Epithelial cell of alveolus of lung (primary cell): ENCODE measurements around the gene FBXL20. TPM values are rescaled to one million over a fixed set of nuclear protein-coding genes. Genes with fewer than 3 reads are reported as not detected.

Experiments
- total RNA-seq: library from RNA; depleted of rRNA; stranded (reverse); fragments of >200 nt; gene quantifications from 2 replicates; pipeline ENCODE4 v1.2.1, GENCODE V29; 2015

FBXL20 gene, protein sequence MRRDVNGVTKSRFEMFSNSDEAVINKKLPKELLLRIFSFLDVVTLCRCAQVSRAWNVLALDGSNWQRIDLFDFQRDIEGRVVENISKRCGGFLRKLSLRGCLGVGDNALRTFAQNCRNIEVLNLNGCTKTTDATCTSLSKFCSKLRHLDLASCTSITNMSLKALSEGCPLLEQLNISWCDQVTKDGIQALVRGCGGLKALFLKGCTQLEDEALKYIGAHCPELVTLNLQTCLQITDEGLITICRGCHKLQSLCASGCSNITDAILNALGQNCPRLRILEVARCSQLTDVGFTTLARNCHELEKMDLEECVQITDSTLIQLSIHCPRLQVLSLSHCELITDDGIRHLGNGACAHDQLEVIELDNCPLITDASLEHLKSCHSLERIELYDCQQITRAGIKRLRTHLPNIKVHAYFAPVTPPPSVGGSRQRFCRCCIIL
- 8.8 and 11.7 TPM in 2 replicates for total RNA-seq

DNA sequence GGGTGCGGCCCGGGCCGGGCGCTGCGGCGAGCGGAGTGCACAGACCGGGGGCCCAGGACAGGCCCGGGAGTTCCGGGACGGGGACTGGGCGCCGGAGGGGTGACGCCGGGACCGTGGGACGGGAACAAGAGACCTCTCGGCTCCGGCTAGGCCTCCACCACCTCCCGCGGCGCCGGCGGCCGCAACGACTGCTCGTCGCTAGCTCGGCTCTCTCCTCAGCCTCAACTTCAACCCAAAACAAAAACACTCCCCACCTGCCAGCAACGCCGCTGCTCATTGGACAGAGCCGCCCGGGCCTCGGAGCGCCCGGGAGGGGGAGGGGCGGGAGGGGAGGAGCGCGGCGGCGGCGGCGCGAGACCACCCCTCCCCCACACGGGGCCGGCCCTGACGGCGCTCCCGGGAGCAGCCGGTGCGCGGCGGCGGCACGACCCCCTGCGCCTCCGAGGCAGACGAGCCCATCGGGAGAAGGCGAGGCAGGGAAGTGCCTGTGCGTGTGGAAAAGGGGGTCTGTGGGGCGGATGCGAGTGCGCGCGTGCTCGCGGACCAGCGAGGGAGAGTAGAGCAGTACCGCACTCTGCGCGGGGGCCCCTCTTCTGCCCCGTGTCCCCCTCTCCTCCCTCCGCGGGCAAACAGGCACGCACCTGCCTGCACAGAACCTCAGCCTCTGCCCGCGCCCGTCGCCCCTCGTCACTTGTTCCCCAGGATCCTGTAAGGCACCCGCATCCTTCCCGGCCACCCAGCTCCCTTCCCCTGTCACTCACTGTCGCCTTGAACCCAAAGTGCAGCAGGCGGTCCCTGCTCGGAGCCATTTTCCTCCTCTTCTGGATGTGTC, at the start of gene FBXL20:
Gene FBXL20 (minus strand): TSS at position 215 of the 832 bp plus-strand sequence. CDS start 224 bp downstream, outside the sequence.

DNA sequence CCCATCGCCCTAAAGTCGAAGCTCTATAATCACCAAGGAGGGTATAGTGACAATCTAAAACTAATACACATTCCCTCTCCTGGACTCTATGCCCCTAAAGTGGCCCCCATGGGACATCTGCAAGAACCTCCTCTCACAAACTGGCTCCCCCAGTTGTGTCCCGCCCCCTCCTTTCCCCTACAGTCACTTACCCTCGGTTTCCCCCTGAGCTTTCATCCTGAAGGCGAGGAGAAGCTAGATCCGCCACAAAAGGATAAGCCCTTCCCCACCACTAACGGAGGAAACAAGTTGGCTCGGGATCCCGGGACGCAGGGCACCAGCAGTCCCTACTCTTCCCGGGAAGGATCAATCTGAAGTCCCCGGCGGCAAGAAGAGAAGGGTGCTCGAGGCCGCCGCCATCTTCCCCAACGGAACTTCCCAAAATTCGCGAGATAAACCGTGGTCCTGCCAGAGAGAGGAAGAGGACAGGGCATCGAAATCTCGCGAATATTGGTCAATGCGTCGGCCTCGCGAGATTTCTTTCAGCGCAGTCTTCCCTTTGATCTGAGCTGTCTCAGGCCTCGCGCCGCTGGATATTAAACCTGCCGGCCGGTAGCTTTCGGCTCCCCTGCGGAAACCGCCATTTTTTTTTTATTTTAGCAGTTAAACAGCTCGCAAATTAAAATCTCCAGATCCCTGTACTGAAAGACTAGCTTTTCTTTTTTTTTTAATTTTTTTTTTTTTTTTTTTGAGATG, 49.6 kb upstream of the FBXL20 start, which contains the start of gene MED1:
Gene MED1 (minus strand): TSS at position 417 of the 735 bp plus-strand sequence. CDS start 201 bp downstream, at position 216.

DNA sequence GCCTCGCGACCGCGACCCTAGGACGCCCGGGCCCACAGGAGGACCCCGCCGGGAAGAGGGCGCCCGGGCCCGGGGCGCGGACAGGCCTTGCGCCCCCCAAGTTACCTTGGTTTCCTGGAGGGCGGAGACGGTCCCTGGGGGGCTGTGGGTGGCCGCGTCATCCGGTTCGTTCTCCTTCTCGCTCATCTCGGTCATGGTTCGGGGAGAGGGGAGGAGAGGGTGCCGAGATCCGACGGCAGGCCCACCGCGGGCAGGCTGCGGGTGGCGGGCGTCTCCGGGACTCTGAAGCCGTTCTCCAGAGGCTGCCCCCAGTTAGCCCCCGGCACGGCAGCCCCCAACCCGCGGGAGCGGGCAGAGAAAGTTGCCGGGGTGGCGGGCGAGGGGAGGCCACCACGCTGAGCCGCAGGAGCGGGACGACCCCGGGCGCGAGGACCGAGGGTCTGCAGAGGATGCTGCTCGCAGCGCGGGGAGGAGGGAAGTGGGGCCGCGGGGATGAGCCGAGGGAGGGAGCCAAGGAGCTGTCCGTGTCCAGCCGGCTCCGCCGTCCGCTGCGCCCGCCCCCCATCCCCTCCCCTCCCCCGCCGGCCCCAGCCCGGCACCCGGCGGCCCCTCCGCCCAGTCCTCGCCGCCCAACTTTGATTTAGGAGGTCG, 176.0 kb downstream of the FBXL20 start, which contains the start of gene STAC2:
Gene STAC2 (minus strand): TSS at position 638 of the 651 bp plus-strand sequence. CDS start 443 bp downstream, at position 195.

Other genes starting within 250 kb of the FBXL20 start
- gene PLXDC1, start 250.0 kb downstream of the FBXL20 start, total RNA-seq = 0.08 TPM in 1 of 2 replicates, not detected in the other
- not detected in 2 replicates for gene ARL5C, start 235.5 kb downstream of the FBXL20 start, total RNA-seq
- gene CACNB1, start 204.0 kb downstream of the FBXL20 start, total RNA-seq = 4.3 and 6.3 TPM in 2 replicates
- 2,411 and 3,638 TPM in 2 replicates for gene RPL19, start 201.3 kb downstream of the FBXL20 start, total RNA-seq
- gene STAC2, start 175.7 kb downstream of the FBXL20 start, total RNA-seq = under 0.01 TPM in 1 of 2 replicates, not detected in the other
- 20.8 and 23.3 TPM in 2 replicates for gene MED1, start 49.6 kb upstream of the FBXL20 start, total RNA-seq
- gene CDK12, start 59.9 kb upstream of the FBXL20 start, total RNA-seq = 20.2 and 26.9 TPM in 2 replicates
- gene NEUROD2, start 206.3 kb upstream of the FBXL20 start, total RNA-seq = not detected in 2 replicates
- gene PPP1R1B, start 225.3 kb upstream of the FBXL20 start, total RNA-seq = 1.4 TPM in 1 of 2 replicates, not detected in the other
- gene STARD3, start 235.5 kb upstream of the FBXL20 start, total RNA-seq = 28.4 and 60.8 TPM in 2 replicates